IMR-90 (cell line): ENCODE results near the gene TBC1D22A. TPM values are rescaled to one million over a fixed set of nuclear protein-coding genes. Genes with fewer than 3 reads are reported as not detected.

Experiments
- ATAC-seq: fragments of 200-7000 bp; cut with Tn5 transposase; 2 replicates; pipeline ENCODE4 v1.9.1; 2020; ENCODE audit warnings: low read depth, mild to moderate bottlenecking, moderate library complexity
- BruUV-seq: library from RNA; stranded (reverse); fragments of 400-500 nt; replicated peaks from 2 replicates; lab custom pipeline; 2021; lab: Mats Ljungman, UMichigan
- CTCF ChIA-PET: fragments of 300-600 bp; formaldehyde crosslinking; extraction: SDS; loops from one replicate; lab custom pipeline; 2021; ENCODE audit warnings: antibody characterized with exemption; lab: Yijun Ruan, JAX
- POLR2A ChIA-PET: fragments of 300-600 bp; sonication (Branson Sonifier 250); formaldehyde crosslinking; loops from one replicate; lab custom pipeline; 2022; ENCODE audit warnings: antibody characterized with exemption; ENCODE audit not compliant: unreplicated experiment; lab: Charles Lee
- DNase-seq: peaks from one replicate; pipeline ENCODE4 v3.0.0; 2013
- H2AFZ ChIP-seq: replicated peaks from 2 replicates; pipeline ENCODE3; 2013; ENCODE audit warnings: low read length, mild to moderate bottlenecking; ENCODE audit not compliant: poor library complexity
- H2AK5ac ChIP-seq: 2 replicates; pipeline ENCODE4 v1.6.1; 2013; ENCODE audit warnings: low read depth, low read length, inconsistent platforms
- H2AK9ac ChIP-seq: replicated peaks from 2 replicates; pipeline ENCODE3; 2013; ENCODE audit warnings: mild to moderate bottlenecking, low read depth, low read length, moderate library complexity; ENCODE audit not compliant: poor library complexity
- H2BK120ac ChIP-seq: 2 replicates; pipeline ENCODE4 v1.6.1; 2013; ENCODE audit warnings: low read depth, low read length, inconsistent platforms
- H2BK15ac ChIP-seq: 3 replicates; pipeline ENCODE4 v1.6.1; 2013; ENCODE audit warnings: low read depth, low read length, inconsistent platforms
- H2BK20ac ChIP-seq: 2 replicates; pipeline ENCODE4 v1.6.1; 2013; ENCODE audit warnings: low read depth, mild to moderate bottlenecking, inconsistent platforms, low read length, moderate library complexity
- H2BK5ac ChIP-seq: 2 replicates; pipeline ENCODE4 v1.6.1; 2013; ENCODE audit warnings: mild to moderate bottlenecking, low read depth, low read length, inconsistent platforms; ENCODE audit not compliant: poor library complexity, severe bottlenecking
- H3K14ac ChIP-seq: replicated peaks from 2 replicates; pipeline ENCODE4 v1.6.1; 2013; ENCODE audit warnings: low read depth, low read length, inconsistent platforms
- H3K18ac ChIP-seq: 2 replicates; pipeline ENCODE4 v1.6.1; 2013; ENCODE audit warnings: low read depth, low read length, control low read depth
- H3K23ac ChIP-seq: 2 replicates; pipeline ENCODE4 v1.6.1; 2013; ENCODE audit warnings: low read depth, low read length, inconsistent platforms
- H3K27ac ChIP-seq: 2 replicates; pipeline ENCODE4 v1.5.1; 2013; ENCODE audit warnings: mild to moderate bottlenecking, control low read depth, low read length; ENCODE audit not compliant: insufficient read depth
- H3K27me3 ChIP-seq: 2 replicates; pipeline ENCODE4 v1.6.1; 2013; ENCODE audit warnings: low read length; ENCODE audit not compliant: control insufficient read depth, insufficient read depth
- H3K36me3 ChIP-seq: 2 replicates; pipeline ENCODE4 v1.6.1; 2013; ENCODE audit warnings: low read length, mixed read lengths; ENCODE audit not compliant: control insufficient read depth, insufficient read depth
- H3K4ac ChIP-seq: 2 replicates; pipeline ENCODE4 v1.6.1; 2013; ENCODE audit warnings: low read depth, low read length, inconsistent platforms
- H3K4me1 ChIP-seq: 2 replicates; pipeline ENCODE4 v1.6.1; 2013; ENCODE audit warnings: low read length, mixed read lengths; ENCODE audit not compliant: control insufficient read depth, insufficient read depth
- H3K4me2 ChIP-seq: 2 replicates; pipeline ENCODE4 v1.6.1; 2013; ENCODE audit warnings: low read depth, mild to moderate bottlenecking, control low read depth, low read length, moderate library complexity
- H3K4me3 ChIP-seq: 2 replicates; pipeline ENCODE4 v1.5.1; 2013; ENCODE audit warnings: low read depth, mild to moderate bottlenecking, control low read depth, low read length, moderate library complexity; ENCODE audit not compliant: insufficient read depth
- H3K56ac ChIP-seq: 2 replicates; pipeline ENCODE4 v1.6.1; 2013; ENCODE audit warnings: low read length, inconsistent platforms; ENCODE audit not compliant: insufficient read depth; ENCODE audit errors: extremely low read depth
- H3K79me1 ChIP-seq, 2 experiments: 2 replicates each; pipeline ENCODE4 v1.6.1; 2013; ENCODE audit warnings: low read length in 2 of 2, inconsistent platforms in 1 of 2, low read depth in 1 of 2
- H3K9ac ChIP-seq: 2 replicates; pipeline ENCODE4 v1.6.1; 2013; ENCODE audit warnings: low read depth, low read length, control low read depth
- H3K9me1 ChIP-seq: 2 replicates; pipeline ENCODE4 v1.6.1; 2013; ENCODE audit warnings: low read length, inconsistent platforms; ENCODE audit not compliant: insufficient read depth
- H3K9me3 ChIP-seq: 2 replicates; pipeline ENCODE4 v1.6.1; 2013; ENCODE audit warnings: low read length; ENCODE audit not compliant: control insufficient read depth, insufficient read depth
- H4K20me1 ChIP-seq: 2 replicates; pipeline ENCODE4 v1.6.1; 2013; ENCODE audit warnings: low read length, inconsistent platforms; ENCODE audit not compliant: insufficient read depth
- H4K5ac ChIP-seq: 2 replicates; pipeline ENCODE4 v1.6.1; 2013; ENCODE audit warnings: mild to moderate bottlenecking, low read depth, low read length, control low read depth
- H4K8ac ChIP-seq, 2 experiments: 2 replicates each; pipeline ENCODE4 v1.6.1; 2013; ENCODE audit warnings: low read depth in 2 of 2, low read length in 2 of 2, control low read depth in 1 of 2, inconsistent platforms in 1 of 2
- H4K91ac ChIP-seq: 2 replicates; pipeline ENCODE4 v1.6.1; 2013; ENCODE audit warnings: low read depth, low read length, inconsistent platforms; ENCODE audit not compliant: insufficient read depth
- ELK1 ChIP-seq: fragments of 150-350 bp; IDR thresholded peaks from 2 replicates; pipeline ENCODE4 v1.6.1; 2016; ENCODE audit warnings: low read depth, mild to moderate bottlenecking, low read length, moderate library complexity, borderline replicate concordance
- WGBS, 2 experiments: methylation state at CpG; one replicate each; pipeline versions ENCODE4 v1.1.5 to v1.1.7; 2013; ENCODE audit warnings: missing lambda C conversion rate in 2 of 2; ENCODE audit not compliant: insufficient read length in 1 of 2; ENCODE audit errors: extremely low coverage in 2 of 2; 5-methylcytosine and 5-hydroxymethylcytosine counted together
- dilution Hi-C: fragments of 300-500 bp; cut with HindIII; formaldehyde crosslinking; loops from one replicate; pipeline ENCODE4 v1.14.3; 2018; ENCODE audit warnings: low sequenced_read_pairs; ENCODE audit not compliant: unreplicated experiment
- in situ Hi-C: fragments of 300-500 bp; cut with MboI; formaldehyde crosslinking; loops from 3 replicates; pipeline ENCODE4 v1.14.3; 2019; ENCODE audit warnings: low sequenced_read_pairs, inconsistent platforms, mixed read lengths
- intact Hi-C: fragments of 100-400 bp; cut with micrococcal nuclease; formaldehyde crosslinking; loops from 2 replicates; pipeline ENCODE4 v1.10.0; 2022
- polyA plus RNA-seq, 3 experiments: library from polyadenylated mRNA; depleted of rRNA; stranded (reverse); fragments of >200 nt; gene quantifications; 2 replicates each; pipeline ENCODE4 v1.2.3, GENCODE V29; 2012; ENCODE audit warnings: low replicate concordance in 1 of 3
- total RNA-seq: library from RNA; depleted of rRNA; stranded (reverse); fragments of >200 nt; gene quantifications from 2 replicates; pipeline ENCODE4 v1.2.3, GENCODE V29; 2012

TBC1D22A gene
- total and polyA plus RNA-seq, 2 of the 4 experiments (the other 2 are of a cell fraction) = 9.0 to 16.7 TPM

GRCh38 chr22:46806794-46807193, 44.3 kb downstream of the TBC1D22A start:
- Histone ChIP-seq H2BK20ac (no peak overlapping the region), H3K56ac (no peak overlapping the region), H3K4me2 (no peak overlapping the region), H3K79me1 (peaks cover 38 to 49% of the 10 kb centered on the region in 2 experiments), H3K4me3 (no peak overlapping the region), H4K20me1 (peaks cover 7% of the 10 kb centered on the region), H3K9ac (no peak overlapping the region), H2AFZ (no peak overlapping the region), H3K9me3 (no peaks in the 10 kb centered on the region), H3K27me3 (no peaks in the 10 kb centered on the region), H3K4me1 (no peaks in the 10 kb centered on the region), H4K91ac (no peak overlapping the region), H3K23ac (no peak overlapping the region), H2BK15ac (no peak overlapping the region), H2AK9ac (no peak overlapping the region), H3K27ac (no peak overlapping the region), H4K8ac (no peak overlapping the region), H4K5ac (no peak overlapping the region), H2BK5ac (no peak overlapping the region), H3K14ac (no peak overlapping the region), H2BK120ac (no peak overlapping the region), H3K4ac (no peak overlapping the region), H3K9me1 (peaks cover 9% of the 10 kb centered on the region; the same call in 1 of the 2 replicates), H2AK5ac (no peak overlapping the region), H3K36me3 (peaks cover 19% of the 10 kb centered on the region), H3K18ac (no peak overlapping the region)
- DNase-seq (no peak), ATAC-seq (no peak)
- no peak for TF ChIP-seq ELK1
- ChIA-PET POLR2A (interaction anchor here (0.5 to 0.6 kb wide), 2 partner anchors 103 to 130 kb away, joined by 4 to 5 read pairs; no protein-coding TSS in a partner anchor), CTCF (no interaction called here)
- dilution Hi-C loops (no loop called here), in situ Hi-C loops (no loop called here), intact Hi-C loops (no loop called here)
- no TSS peak for BruUV-seq
- WGBS, 2 experiments = no CpG with 5 or more reads among the region's 7 CpGs
